Subcutaneous adipose tissue (tissue), 4 donors: ENCODE data around the gene PIGR. TPM values are rescaled to one million over a fixed set of nuclear protein-coding genes. Genes with fewer than 3 reads are reported as not detected.

Experiments
- total RNA-seq, 4 donors: library from RNA; depleted of rRNA; stranded (reverse); fragments of >200 nt; gene quantifications; one replicate each; pipeline ENCODE4 v1.1.0, GENCODE V29; 2016
- TF ChIP-seq, protein P1 (sequence below): fragments of 450-650 bp; IDR thresholded peaks from one replicate; pipeline ENCODE4 v1.5.1; 2016; ENCODE audit warnings: low read depth, mild to moderate bottlenecking, control low read depth, antibody characterized with exemption, moderate library complexity

PIGR gene
- total RNA-seq, 4 donors from 2014 or later, result 0.22 to 2.4 (median 0.61) TPM

DNA sequence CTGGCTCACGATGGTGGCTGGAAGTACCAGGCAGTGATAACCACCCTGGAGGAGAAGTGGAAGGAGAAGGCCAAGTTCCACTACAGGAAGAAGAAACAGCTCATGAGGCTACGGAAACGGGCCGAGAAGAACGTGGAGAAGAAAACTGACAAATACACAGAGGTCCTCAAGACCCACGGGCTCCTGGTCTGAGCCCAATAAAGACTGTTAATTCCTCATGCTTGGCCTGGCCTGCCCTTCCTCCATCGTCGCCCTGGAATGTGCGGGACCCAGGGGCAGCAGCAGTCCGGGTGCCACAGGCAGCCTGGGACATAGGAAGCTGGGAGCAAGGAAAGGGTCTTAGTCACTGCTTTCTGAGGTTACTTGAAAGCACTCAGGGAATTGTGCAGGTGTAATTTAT is 38.2 kb downstream of the PIGR start:
- TF ChIP-seq, protein P1, sequence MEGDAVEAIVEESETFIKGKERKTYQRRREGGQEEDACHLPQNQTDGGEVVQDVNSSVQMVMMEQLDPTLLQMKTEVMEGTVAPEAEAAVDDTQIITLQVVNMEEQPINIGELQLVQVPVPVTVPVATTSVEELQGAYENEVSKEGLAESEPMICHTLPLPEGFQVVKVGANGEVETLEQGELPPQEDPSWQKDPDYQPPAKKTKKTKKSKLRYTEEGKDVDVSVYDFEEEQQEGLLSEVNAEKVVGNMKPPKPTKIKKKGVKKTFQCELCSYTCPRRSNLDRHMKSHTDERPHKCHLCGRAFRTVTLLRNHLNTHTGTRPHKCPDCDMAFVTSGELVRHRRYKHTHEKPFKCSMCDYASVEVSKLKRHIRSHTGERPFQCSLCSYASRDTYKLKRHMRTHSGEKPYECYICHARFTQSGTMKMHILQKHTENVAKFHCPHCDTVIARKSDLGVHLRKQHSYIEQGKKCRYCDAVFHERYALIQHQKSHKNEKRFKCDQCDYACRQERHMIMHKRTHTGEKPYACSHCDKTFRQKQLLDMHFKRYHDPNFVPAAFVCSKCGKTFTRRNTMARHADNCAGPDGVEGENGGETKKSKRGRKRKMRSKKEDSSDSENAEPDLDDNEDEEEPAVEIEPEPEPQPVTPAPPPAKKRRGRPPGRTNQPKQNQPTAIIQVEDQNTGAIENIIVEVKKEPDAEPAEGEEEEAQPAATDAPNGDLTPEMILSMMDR, result no peak

DNA sequence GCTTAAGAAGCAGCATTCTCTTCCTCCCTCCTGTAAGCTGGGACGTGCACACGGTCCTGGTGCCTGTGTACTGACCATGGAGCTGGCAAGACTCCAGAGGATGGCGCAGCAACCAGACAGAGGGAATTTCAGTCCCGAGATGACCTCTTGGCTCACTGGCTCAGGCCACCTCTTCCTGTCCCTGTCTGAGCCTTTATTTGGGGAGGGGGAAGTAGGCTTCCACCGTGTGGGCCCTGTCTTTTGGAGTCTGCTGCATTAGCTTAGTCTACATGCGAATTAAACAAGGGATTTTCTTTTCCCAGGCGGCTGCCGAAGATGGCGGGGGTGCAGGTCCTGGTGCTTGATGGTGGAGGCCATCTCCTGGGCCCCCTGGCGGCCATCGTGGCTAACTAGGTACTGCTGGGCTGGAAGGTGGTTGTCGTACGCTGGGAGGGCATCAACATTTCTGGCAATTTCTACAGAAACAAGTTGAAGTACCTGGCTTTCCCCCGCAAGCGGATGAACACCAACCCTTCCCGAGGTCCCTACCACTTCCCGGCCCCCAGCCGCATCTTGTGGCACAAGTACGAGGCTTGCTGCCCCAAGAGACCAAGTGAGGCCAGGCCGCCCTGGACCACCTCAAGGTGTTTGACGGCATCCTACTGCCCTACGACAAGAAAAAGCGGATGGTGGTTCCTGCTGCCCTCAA is 38.8 kb downstream of the PIGR start:
- TF ChIP-seq, protein P1, result no peak

DNA sequence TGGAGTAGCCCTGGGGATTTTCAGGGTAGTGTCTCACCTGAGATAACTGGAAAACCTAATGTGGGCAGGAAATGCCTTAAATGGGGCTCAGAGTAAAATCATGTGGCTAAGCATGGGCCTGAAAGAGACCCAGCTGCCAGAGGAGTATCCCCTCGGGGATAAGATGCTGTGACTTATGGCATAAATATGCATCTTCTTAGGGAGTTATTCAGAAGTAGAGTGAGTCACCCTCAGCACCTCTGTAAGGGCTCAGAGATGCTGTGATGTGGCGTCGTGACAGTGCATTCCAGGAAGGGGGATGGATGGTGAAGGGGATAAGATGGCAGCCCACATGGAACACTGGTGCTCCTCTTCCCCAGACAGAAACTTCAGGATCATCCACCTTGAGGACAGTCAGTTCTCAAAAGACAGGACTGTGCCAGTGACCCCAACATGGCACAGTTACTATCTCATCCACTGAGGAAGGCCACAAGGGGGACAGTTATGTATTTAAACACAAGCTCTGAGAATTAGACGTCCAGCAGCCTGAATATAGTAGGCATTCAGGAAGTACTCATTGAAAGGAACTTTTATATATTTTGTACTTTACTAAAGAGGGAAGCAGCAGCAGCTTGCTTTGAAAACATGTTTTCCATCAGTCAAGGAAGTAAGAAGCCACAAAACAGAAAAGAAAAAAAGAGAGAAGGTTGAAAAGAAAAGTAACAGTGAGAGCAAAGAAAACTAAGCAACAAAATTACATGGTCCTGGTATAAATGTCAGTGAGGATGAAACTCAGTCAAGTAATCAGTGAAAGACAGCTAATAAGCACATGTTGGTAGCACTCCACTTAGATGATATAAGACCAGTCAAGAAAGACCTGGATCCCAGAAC is 40.7 kb downstream of the PIGR start:
- TF ChIP-seq, protein P1, result no peak

DNA sequence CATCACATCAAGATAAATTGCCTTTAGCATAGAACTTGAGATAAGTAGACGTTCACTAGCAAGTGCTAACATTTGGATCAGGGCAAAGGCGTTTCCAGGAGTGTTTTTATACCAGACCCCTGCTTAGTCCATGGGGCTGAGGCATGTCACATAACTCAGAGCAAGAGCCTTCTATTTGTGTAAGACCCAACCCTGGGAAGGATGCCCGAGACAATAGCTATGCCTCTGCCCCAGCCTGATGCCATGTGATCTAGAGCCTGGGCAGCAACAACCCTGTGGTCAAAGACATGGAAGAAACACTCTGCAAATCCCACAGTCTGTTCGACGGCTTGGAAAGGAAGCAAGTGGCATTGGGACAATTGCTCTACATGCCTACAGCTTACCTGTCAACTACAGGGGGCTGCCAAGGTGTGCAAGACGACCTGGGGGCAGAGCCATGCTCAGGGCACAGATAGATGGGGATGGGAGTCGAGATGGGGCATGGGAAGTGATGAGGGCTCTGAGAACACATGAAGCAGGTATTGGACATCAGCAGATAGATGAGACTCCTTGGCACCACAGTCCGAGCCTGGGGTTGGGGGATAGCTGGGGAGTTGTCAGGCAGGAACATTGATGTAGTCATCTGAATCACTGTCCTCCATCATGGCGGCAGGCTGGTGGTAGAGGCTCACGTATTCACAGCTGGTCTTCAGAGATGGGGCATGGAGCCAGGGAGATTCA is 41.7 kb downstream of the PIGR start:
- TF ChIP-seq, protein P1, result no peak

DNA sequence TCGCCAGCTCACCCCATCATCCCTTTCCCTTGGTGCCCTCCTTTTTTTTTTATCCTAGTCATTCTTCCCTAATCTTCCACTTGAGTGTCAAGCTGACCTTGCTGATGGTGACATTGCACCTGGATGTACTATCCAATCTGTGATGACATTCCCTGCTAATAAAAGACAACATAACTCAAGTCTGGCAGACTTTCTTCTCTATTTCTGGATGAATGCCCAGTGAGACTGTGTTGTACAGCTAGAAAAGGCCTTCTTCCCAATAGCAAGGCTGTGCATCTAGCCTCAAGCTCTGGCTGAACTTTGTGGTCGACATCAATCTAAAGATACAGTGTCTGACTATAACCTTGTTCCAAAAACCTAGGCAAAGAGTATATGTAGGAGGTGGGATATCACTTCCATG is 42.6 kb downstream of the PIGR start:
- TF ChIP-seq, protein P1, result no peak

DNA sequence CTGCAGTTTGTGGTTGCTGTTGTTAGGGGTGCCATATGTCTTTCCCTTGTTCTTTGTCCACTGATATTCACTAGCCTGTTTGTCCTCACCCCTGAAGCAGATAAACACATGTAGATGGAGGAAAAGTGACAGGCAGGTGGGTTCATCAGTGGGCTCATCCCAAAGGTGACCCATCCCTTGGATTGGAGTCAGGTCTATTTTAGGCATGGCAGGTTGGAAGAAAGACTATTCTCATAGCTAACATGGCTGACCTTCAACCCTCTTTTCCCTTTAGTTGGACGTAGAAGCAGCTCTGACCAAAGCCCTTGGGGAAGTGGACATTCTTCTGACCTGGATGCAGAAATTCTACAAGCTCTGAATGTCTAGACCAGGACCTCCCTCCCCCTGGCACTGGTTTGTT is 43.6 kb downstream of the PIGR start:
- TF ChIP-seq, protein P1, result no peak

DNA sequence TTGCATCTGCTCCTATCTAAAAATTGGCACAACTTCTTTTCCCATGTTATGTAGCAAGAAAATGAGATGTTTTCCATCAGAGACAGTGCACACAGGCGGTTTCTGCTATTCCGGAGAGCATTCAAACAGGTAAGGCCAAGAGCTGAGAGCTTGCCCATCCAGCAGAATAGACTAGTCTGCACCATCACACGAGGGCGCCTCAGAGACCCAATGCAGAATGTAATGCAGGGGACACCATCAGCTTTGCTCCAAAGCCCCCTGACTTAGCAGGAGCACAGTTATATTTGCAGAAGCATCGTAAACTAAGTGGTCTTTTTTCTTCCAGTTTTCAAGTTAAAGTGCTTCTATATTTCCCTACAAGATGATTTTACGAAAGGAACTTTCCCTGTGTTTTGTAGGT is 44.3 kb downstream of the PIGR start:
- TF ChIP-seq, protein P1, result no peak
